Right kidney (tissue), 9 donors: Measurements from ENCODE around the gene RESP18.
A peak's percentile ranks its signal among the peaks of the same experiment; 100 is the strongest.

ENCODE experiments used
- DNase-seq: peaks from one replicate; pipeline ENCODE4 v3.0.0-alpha.2; 2016
- long read RNA-seq, 8 donors: transcript quantifications; one replicate each; lab custom pipeline, GENCODE V29; 2026

RESP18 gene
- long read RNA-seq, donor 1, result 0 reads
- long read RNA-seq, donor 2, result 0 reads
- long read RNA-seq, donor 3, result 0 reads
- long read RNA-seq, donor 4, result 0 reads
- long read RNA-seq, donor 5, result 0 reads
- long read RNA-seq, donor 6, result 0 reads
- long read RNA-seq, donor 7, result 0 reads
- long read RNA-seq, donor 8, result 0 reads

DNA sequence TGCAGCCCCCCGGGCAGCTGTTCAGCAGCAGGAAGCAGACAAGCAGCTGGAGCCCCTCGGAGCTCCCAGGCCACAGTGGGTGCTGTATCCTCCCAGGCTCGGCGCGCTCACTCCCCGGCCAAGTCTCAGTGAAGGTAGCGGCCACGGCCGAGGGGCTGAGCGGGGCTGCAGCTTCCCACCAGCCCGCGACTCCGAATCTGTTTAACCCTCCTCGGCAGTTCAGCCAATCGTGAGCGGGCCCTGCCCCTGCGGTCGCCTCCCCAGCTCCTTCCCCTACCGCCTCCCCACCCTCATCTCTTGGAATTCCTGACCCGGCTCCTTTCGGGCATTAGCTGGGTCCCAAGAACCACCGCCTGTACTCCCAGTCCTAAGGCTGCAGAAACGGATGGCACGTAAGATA is at the start of gene RESP18:
Gene RESP18 (minus strand): TSS at position 203 of the 400 bp plus-strand sequence.
- DNase-seq, result no peak

DNA sequence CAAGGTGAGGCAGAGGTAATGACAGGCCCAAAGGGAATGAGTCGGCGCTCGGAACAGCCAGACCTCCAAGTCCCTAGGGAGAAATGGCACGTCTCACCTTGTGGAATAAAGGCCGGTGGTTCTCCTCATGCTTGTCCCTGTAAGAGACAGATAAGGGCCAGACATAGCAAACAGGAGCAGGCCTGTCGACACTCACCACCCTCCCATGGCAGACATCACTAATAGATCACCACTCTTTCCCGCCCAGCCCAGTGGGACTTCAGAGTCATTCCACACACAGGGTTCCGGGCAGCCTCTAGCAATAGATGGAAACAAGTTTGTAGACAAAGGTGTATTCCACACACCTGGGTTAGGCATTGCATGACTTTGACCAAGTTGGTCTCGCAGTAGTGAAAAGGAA is 48.9 kb upstream of the RESP18 start:
- DNase-seq, result no peak

DNA sequence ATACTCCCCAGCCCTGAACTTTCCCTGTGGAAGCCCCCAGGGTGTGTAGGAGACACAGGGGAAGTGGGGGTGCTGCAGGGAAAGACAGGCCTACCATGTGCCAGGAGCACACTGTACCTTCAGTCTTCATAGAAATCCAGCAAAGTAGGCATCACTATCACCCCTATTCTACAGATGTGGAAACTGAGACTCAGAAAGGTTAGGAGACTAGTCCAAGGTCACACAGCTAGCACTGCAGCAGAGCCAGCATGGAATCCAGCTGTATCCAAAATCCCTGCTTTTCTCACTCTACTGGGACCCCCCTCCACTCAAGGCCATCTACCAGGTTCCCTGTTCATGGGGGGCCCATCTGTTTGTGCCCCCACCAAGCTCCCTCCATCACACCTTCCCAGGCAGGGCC is 48.4 kb upstream of the RESP18 start:
- no peak for DNase-seq

DNA sequence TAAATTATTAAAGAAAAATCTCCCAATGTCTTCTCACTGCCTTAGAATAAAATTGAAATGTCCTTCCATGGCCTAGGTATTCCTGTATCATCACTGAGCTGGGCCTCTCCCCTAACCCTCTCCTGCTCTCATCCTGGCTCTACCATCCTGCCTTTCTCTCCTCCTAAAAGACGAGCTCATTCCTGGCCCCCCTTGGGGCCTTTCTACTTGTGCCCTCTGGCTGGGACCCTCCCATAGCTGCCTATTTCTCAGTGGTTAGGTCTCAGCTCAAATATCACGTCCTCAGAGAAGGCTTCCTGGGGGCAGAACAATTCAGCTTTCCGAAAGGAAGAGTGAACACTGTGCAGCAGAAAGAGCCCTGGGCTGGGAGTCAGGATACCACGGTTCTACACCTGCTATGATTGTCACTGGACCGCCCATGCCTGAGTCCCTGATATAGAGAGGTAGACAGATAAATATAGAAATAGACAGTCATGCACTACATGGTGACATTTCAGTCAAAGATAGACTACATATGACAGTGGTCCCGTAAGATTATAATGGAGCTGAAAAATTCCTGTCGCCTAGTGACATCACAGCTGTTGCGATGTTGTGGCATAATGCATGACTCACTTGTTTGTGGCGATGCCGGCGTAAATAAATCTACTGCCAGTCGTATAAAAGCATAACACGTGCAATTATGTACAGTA is 45.8 kb upstream of the RESP18 start:
- DNase-seq, result no peak

DNA sequence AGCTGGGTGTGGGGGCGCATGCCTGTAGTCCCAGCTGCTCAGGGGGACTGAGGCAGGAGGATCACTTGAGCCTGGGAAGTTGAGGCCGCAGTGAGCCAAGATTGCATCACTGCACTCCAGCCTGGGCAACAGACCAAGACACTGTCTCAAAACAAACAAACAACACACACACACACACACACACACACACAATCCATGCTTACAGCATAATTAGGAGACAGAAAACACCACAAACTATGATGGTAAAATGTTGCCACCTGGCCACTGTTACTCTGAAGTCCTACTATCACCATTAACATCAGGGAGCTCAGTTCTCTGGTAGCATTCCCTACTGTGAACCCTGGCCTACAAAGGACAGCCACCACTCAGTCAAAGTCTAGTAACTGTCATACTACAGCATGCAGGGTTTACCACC is 36.9 kb upstream of the RESP18 start:
- DNase-seq, result no peak

DNA sequence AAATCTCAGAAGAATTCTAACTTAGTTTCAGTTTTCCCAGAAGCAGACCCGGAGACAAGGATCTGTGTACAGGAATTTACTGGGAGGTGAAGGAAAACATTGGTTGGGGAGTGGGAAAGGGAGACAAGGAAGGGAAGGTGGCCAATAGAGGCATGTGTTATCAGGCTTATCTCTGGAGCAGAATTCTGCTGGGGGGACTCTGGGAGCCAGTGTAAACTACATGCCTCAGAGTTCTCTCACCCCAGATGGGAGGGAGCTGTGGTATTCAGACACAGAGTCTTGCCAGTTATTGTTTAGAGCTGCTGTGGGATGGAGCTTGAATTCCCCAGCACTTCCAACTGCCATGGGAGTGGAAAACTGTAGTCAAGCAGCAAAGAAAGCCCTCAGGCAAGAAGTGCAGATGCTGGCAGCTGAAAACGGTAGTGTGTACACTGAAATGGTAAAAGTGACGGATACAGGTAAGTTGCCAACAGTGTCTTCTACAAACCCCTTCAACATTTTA is 36.2 kb upstream of the RESP18 start:
- DNase-seq, result no peak

DNA sequence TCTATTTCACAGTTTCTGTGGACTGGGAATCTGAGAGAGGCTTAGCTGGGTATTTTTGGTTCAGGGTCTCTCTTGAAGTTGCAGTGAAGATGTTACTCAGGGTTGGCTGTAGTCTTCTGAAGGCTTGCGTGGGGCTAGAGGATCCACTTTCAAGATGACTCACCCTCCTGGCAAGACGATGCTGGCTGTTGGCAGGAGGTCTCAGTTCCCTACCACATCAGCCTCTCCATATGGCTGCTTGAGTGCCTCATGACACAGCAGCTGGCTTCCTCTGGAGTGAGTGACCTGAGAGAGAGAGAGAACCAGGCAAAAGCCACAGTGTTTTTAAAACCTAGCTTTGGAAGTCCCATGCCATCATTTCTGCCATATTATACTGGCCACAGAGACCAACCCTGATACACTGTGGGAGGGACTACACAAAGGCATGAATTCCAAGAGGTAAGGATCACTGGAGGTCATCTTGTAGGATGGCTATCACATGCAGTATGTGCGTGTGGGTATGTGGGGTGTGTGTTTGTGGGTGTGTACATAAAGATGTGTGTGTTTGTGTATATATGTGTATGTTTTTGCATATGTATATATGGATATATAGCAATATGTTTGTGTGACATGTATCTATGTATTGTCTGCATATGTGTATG is 30.1 kb upstream of the RESP18 start:
- DNase-seq, result no peak

DNA sequence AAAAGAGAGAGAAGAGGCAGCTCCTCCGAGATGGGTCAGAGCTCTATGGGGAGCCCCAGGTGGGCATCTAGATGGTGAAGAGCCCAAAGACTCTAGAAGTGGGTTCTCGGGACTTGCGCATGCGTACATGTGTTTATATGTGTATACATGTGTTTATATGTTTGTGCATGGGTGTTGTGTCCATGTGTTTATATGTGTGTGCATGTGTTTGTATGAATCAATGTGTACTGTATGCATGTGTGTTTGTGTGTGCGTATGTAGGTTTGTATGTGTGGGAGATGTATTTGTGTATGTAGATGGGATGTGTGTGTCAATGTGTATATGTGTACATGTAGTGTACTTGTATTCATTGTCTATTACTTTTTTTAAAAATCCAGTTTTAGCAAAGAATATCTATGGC is 29.5 kb upstream of the RESP18 start:
- no peak for DNase-seq

DNA sequence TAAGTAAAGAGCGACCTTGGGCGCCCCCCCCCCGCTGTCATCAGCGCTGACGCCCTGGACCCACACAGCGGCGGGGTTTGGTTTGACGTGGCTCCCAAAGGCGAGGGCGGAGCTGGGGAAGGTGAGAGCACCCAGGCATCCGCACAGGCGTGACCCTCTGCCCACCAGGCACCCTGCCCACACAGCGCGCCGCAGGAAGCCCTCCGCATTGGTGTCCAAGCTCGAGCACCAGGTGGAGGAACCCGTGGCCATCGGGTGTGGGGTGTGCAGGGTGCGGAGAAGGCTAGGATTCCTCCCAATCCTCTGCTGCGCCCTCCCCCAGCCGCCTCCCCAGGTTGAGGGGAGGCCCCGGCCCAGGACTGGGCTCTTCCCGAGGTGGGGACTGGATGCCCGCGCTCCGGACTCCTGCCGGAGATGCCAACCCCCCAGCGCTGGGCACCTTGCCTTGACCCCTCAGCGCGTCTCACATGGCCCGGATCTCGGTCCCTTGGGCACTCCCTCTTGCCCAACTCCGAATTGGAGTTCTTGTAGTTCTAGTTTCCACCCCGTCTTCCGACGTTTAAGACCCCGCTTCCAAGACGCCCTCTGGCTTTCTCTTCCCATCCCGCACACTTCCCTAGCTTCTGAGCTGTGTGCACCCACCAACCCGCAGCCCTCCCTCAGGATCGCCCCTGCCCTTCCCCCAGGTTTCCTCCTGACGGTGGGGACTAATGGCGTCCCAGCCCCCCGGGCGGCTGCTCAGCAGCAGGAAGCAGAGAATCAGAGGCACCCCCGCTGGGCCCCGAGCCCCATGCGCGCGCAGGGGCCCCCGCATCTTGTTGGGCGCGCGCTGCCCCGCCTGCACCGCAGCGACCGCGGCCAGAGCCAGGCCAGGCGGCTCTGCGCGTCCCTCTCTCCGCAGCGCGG is 25.9 kb upstream of the RESP18 start:
- peak; percentile 19 for DNase-seq

DNA sequence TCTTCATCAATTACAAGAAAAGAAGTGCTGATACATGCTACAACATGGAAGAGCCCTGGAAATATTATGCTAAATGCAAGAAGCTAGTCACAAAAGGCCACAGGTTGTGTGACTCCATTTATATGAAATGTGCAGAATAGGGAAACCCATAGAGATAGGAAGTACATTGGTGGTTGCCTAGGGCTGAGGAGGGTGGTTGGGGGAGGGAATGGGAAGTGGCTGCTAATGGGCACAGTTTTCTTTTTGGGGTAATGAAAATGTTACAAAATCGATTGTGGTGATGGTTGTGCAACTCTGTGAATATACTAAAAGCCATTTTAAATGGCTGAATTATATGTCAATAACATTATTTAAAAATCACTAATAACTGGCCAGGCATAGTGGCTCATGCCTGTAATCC is 24.3 kb upstream of the RESP18 start:
- DNase-seq, result no peak

DNA sequence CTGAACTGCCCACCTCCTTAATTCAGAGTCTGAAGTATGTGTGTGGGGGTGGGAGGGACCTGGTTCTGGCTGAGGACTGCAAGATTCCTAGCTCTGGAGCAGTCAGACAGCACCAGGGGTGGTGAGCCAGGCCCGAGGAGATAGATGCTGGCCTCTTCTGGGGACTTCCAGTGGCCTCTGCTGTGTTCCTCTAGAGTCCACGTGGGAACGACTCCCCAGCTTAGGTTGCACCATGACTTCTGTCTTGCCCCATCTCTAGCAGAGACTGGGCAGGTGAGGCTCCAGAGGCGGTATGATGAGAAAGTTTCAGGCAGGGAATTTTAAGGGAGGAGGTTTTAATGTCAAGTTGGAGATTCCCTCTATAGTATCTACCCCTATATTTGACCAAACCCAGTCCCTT is 22.0 kb upstream of the RESP18 start:
- no peak for DNase-seq

DNA sequence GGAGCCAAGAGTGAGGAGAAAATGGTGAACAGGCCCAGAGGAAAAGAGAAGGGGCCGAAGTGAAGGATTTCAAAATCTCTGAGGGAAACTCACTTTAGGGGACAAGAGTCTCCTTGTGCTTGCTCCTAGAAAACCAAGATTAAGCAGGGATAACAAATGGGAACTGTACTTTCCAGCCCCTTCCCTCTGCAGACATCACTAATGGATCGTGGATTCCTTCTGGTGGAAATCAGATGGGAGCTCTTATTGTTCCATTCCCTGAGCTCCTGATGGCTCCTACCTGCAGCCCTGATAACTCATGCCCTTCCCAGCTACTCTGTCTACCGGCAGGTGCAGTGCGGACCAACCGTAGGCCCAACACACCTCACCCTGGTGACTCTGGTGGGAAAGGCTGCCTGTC is 20.6 kb upstream of the RESP18 start:
- no peak for DNase-seq

DNA sequence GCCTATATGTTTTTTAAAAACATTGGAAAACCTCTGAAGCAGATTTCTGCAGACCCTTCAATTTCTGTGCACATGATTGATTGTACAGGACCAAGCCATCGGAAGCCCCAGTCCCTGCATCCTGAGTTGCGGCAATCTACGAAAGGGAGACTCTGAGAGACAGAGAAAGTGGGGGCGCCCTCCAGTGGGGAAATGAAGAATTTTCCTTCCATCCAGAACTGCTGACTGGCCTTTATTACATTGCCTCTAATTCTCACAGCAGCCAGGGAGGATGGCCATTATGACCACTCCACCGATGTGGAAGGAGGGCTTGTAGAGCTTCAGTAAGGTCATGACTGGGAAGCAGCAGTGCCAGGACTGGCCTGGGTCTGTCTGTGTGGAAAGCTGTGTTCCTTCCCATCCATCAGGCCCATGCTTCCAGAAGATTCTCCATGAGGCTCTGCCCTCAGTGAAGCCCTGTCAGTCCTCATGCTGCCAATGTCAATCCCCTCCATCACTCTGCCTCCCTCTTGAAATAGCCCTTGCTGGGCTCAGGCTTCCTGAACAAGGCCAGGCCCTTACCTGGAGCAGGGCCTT is 20.0 kb upstream of the RESP18 start:
- no peak for DNase-seq

DNA sequence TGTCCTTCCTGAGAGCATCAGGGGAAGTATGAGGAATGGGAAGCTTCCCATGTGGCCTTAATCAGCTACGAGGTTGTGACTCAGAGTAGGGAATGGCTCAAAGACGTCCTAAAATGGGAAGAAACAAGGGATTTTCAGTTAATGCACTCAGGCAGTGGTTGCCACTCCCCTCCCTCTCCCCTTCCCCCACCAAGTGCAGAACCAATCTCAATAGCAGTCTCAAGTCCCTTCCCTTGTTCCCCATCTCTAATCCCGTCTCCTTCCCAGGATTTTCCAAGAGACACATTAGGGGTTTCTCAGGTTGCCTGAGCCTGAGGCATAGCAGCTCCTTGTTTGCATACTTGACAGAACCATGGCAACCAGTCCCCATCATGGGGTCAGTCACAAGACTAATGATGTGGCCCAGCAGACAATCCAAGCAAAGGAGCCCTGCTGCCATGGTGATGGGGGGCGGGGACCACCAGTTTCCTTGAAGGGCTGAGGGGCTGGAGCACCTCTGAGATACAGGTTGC is 18.2 kb upstream of the RESP18 start:
- DNase-seq, result no peak

DNA sequence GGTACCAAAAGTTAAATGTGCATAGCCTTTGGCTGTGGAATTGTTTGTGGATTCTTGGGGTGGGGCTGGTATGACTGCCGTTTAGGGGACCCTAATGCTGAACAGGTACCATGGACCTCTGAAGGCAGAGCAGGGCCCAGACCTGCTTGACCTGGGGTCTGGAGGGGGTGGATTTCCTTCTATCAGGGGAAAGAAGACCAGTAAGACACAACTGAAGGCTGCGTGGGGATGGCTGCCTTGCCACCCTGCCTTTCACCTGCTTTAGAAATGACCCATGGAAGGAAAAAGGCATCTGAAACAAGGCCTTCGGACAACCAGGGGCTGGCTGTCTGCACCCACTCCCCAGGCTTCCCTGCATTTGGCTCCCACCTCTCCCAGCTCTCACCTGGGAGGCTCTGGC is 17.7 kb upstream of the RESP18 start:
- DNase-seq, result no peak

DNA sequence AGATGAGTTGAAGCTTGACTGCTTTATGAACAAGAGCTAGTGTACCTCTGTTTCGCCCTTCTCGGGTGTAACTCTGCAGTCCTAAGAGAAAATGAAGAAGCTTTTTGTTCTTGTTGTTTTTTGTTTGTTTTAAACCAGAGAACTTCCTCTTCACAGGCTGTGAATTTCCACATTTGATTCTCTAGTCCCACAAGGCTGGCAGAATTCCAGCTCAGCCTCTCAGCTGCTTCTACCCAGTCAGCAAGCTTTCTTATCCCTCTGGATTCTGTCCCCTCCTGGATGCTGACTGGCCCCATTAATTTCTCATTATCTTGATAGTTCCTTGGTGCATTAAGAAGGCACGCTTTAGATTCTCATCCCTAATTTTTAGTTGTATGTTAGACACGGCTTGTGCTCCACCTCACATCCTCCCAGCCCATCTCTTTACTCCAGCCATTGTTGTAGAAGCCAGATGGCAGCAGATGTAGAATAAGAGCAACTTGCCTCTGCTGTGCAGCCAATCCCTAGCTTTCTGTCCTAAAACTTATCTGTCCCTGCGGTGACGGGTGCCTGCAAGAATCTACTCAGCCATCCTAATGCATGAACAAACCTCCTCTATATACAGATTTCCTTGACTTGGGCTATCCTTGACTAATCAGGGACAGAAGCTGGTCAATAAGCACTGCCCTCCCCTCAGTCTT is 12.3 kb upstream of the RESP18 start:
- no peak for DNase-seq

DNA sequence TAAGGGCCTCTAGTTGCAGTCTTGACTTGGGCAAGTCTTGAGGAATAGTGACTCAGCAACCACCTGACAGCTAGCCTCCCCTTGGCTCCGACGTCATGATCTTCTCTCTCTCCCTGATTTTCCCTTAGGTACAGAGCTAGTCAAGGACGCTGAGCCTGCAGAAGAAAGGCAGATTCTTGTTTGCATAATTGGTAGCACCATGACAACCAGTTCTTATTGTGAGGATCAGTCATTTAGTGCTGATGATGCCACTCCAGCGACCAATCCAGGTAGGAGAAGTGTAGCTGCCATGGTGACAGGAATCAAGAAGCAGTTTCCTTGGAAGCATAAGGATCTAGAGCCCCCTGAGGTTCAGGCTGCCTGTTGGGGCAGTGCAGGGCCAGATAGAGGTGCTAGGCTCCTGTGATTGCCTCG is 2.8 kb upstream of the RESP18 start:
- DNase-seq, result no peak

DNA sequence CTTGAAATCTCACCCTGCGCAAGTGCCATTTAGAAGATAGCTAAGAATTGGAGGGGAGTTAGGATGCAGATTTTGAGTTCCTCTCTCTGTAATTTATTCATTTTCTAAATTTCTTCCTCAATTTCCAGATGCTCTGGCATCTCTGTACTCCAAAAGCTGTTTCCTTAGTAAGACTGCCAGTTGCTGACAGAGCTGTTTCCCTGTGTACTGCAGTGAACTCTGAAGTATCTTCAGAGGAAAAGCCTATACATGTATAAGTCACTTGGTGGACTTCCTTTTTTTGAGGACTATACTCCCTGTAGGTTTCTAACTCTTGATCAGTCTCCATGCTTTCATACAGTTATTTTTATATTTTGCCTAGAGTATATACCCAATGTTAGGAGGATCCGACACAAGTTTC is 1.5 kb upstream of the RESP18 start:
- DNase-seq, result no peak

DNA sequence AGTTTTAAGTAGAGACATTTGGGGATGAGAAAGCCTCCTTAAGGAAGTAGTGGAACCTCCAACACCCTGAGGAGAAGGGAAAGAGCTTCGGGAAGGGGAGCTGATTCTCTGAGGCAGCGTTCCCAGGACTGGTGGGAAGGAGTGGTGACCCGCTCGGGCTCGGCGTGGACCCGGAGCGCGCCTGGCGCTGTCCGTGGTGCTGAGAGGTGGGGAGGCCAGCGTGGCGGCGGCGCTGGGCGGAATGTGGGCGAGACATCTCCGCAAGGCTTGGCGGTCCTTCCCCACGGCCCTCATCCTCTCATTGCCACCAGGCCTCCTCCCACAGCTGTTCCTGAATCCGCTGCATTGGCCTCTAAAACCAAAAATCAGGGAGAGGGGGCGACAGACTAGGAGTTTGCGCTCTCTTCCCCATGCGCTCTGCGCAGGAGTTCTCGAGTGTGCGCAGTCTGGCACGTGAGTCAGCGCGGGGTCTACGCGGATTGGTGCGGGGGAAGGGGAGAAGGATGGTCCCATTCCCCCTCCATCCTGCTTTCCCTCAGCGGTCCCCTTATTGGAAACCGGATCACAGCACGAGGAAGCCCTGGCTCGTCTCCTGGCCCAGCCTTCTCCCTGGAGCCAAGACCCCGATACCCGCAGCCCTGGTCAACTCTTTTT is 857 bp downstream of the RESP18 start:
- DNase-seq, result peak; percentile 66

DNA sequence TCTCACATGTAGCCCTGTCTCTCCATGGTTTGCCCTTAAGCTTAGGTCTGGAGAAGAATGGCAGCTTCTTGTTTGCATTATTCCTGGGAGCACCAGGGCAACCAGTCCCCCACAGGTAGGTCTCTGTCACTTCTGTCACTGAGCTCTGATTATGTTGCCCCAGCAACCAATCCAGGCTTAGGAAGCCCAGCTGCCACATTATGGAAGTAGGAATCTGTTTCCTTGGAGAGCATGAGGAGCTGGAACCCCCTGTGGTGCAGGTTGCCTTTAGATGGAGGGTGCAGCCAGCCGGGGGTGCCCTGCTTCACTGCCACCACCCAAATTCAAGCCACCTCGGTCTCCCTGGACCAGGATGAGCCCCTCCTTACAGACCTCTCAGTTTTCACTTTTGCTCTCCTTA is 4.8 kb downstream of the RESP18 start:
- no peak for DNase-seq
